Inflammatory macrophage treated with lipopolysaccharide for 1 hour (primary cell): ENCODE data around the gene MKLN1.

ENCODE experiments used
- DNase-seq, 2 donors: peaks; one replicate each; pipeline ENCODE4 v3.0.0-alpha.2; 2020 to 2022

The MKLN1 gene

GRCh38 chr7:131355917-131356777, 28.5 kb downstream of the MKLN1 start:
- peak; percentile 45 to 63 for DNase-seq

GRCh38 chr7:131357282-131357880, 29.7 kb downstream of the MKLN1 start:
- DNase-seq = no peak

GRCh38 chr7:131358636-131359035, 31.0 kb downstream of the MKLN1 start:
- DNase-seq = no peak

- no peak for DNase-seq
Observed at GRCh38 chr7:131359136-131359776, 31.6 kb downstream of the MKLN1 start.

- no peak for DNase-seq
Observed at GRCh38 chr7:131363719-131364118, 36.0 kb downstream of the MKLN1 start.

- DNase-seq = peak; percentile 17 to 21
Observed at GRCh38 chr7:131364767-131365344, 37.2 kb downstream of the MKLN1 start.

- DNase-seq = no peak
Observed at GRCh38 chr7:131365838-131366237, 38.2 kb downstream of the MKLN1 start.

- DNase-seq = no peak
Observed at GRCh38 chr7:131369354-131369753, 41.7 kb downstream of the MKLN1 start.

GRCh38 chr7:131370523-131370968, 42.9 kb downstream of the MKLN1 start:
- DNase-seq = no peak

- no peak for DNase-seq
Observed at GRCh38 chr7:131371411-131371810, 43.7 kb downstream of the MKLN1 start.

- DNase-seq = no peak
Observed at GRCh38 chr7:131372554-131372953, 44.9 kb downstream of the MKLN1 start.

GRCh38 chr7:131374821-131375220, 47.1 kb downstream of the MKLN1 start:
- no peak for DNase-seq

GRCh38 chr7:131381069-131381838, 53.6 kb downstream of the MKLN1 start:
- DNase-seq = no peak

GRCh38 chr7:131383417-131384285, 56.0 kb downstream of the MKLN1 start:
- peak; percentile 53 to 70 for DNase-seq

GRCh38 chr7:131384286-131384635, 56.6 kb downstream of the MKLN1 start:
- no peak for DNase-seq

GRCh38 chr7:131385039-131385605, 57.4 kb downstream of the MKLN1 start:
- no peak for DNase-seq

GRCh38 chr7:131388126-131388525, 60.5 kb downstream of the MKLN1 start:
- DNase-seq = no peak

- DNase-seq = no peak
Observed at GRCh38 chr7:131390275-131390674, 62.6 kb downstream of the MKLN1 start.

GRCh38 chr7:131391145-131391544, 63.5 kb downstream of the MKLN1 start:
- no peak for DNase-seq

GRCh38 chr7:131400681-131401176, 73.1 kb downstream of the MKLN1 start:
- peak; percentile 24 to 54 for DNase-seq

GRCh38 chr7:131401194-131401593, 73.5 kb downstream of the MKLN1 start:
- DNase-seq = no peak
